Measurements from ENCODE around the gene PLCG2.
A peak's percentile ranks its signal among the peaks of the same experiment; 100 is the strongest.
"Not testable (repeated sequence)": the region's sequence is repeated elsewhere in the genome, so short reads cannot be mapped to it uniquely, and the experiment has no call there.

PLCG2 gene

GRCh38 chr16:81912395-81912794 lies 133.3 kb downstream of the PLCG2 start:
- DNase-seq (ENCODE audit: low read depth in 2 of 2), result no peak

GRCh38 chr16:81913222-81913621 lies 134.1 kb downstream of the PLCG2 start:
- DNase-seq (ENCODE audit: low read depth in 2 of 2), result no peak

- no peak for DNase-seq (ENCODE audit: low read depth in 2 of 2)
Observed at GRCh38 chr16:81917375-81917774, 138.3 kb downstream of the PLCG2 start.

DNA sequence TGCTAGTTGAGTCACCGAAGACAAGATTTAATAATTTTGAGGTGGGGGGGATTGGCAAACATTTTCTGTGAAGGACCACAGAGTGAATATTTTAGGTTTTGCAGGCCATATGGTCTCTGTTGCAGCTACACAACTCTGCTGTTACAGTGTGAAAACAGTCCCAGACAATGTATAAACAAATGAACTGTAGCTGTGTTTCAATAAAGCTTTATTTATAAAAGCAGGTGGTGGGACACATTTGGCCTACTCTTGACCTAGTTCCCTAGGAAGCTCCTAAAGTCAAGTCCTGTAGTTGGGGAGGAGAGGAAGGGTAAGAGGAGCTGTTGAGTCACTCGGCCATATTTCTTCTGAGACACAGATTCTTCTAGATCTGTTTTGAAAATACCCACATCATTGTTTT lies 139.8 kb downstream of the PLCG2 start:
- no peak for DNase-seq (ENCODE audit: low read depth in 2 of 2)

- no peak for DNase-seq (ENCODE audit: low read depth in 2 of 2)
Observed at GRCh38 chr16:81920498-81920897, 141.4 kb downstream of the PLCG2 start.

- no peak for DNase-seq (ENCODE audit: low read depth in 2 of 2)
Observed at GRCh38 chr16:81921085-81921814, 142.2 kb downstream of the PLCG2 start.

DNA sequence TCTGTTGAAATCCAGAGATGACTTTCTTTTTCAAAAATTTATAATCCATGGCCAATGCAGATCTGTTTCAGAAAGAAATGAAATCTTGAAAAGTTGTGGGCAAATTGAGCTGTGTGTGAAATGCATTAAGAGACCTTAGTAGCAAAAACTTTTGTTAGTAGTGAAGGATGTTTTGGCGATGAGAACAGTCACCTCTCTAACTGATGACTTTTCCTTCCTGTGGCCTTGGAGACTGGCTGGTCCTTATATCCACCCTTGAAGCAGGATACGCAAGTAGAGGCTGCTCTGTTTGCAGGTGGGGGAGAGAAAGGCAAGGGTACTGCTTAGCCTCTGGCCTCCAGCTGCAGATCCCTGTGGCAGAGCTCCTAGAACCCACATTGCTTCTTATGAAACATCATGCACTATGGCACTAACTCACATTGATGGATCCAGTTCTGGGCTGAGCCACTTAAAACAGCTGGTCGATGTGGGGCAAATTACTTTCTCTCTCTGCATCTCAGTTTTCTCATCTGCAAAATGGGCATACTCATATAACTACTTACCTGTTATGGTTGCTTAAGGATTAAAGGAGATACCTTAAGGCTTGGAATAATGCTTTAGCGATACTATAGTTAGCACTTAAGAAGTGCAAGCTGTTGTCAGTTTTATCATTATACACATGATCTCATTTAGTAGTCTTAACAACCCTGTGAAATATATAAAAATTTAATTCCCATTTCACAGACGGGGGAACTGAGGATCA lies 142.9 kb downstream of the PLCG2 start:
- DNase-seq (ENCODE audit: low read depth in 2 of 2), result no peak

DNA sequence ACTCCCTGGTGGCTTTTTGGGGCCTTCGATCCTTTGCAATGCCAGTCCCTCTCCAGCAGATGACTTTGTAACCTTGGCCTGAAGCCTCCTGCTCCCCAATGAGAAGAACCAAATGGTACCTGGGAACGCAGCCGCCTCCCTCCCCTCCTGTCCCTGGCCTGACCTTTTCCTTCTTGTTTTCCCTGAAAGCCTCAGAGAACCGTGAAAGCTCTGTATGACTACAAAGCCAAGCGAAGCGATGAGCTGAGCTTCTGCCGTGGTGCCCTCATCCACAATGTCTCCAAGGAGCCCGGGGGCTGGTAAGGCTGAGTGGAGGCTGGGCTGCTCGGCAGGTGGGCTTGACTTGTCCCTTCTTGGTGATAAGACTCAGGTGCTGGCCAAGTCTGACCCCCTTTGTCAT lies 144.2 kb downstream of the PLCG2 start:
- DNase-seq (ENCODE audit: low read depth in 2 of 2), result no peak

DNA sequence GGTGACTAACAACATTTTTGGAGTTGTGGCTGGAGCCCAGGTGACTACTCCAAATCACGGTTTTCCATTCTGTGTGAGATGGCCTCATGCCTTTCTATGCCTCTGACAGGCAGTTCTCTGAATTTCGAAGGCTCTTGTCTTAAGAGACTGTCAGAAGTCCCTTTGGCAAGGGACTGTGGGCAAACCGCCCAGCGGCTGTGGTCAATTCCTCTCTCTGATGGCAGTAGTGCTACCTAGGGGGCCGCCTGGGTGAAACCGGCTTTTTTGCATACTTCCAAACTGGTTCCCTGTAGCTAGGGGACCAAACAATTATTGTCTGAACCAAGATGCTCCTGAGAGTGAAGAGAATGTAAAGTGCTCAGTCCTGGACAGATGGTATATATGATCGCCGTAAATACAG lies 145.9 kb downstream of the PLCG2 start:
- no peak for DNase-seq (ENCODE audit: low read depth in 2 of 2)

GRCh38 chr16:81926036-81926435 lies 146.9 kb downstream of the PLCG2 start:
- no peak for DNase-seq (ENCODE audit: low read depth in 2 of 2)

DNA sequence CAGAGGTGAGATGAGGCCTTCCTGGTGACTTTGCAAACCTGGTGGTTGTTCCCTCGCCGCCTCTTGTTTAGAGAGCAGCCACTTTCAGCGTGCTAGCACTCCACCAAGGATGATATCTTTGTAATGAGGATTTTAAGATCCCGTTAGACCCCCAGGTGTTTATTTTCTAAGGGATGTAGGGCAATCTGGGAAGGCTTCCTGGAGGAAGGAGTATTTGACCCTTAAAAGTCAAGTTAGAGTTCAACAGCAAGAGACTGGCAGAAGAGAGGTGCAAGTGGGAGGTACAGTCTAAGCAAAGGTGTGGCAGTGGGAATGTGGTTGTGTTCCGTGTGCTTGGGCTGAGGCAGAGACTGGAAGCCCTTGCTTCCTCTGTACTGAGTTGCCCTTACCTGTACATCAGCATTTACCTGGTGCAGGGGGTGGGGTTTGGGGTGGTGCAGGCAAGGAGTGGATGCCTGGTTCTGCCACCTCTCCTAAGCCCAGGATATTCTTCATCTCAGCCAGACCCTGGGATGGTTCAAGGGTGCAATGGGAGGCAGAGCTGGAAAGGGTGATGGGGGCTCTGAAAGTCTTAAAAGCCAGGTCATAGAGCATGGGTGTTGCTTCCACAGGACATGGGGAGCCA lies 148.6 kb downstream of the PLCG2 start:
- no peak for DNase-seq (ENCODE audit: low read depth in 2 of 2)

DNA sequence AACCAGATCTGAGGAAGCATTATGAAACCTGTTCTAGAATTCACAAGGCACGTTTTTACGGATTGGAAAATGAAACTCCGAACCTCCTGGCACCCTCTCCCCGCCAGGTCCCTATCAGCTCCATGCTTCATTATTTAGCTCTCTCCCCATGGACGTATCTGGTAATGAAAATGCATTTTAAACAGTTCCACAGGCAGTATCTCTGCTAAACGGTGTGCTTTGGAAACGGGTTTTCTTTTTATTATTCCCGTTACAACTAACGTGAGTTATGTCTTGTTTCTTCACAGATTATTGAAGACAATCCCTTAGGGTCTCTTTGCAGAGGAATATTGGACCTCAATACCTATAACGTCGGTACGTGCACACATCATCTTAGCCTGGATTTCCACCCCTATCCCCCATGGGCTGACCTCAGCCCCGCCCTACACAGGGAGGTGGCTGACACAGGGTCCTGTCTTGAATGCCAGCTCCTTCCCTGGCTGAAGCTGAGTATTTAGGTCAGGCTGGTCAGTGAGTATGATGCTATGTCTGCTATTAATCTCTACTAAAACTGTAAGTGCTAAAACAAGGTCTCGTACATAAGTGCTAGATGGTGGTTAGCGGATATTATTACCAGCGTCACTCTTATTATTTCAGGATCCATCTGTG lies 149.3 kb downstream of the PLCG2 start:
- no peak for DNase-seq (ENCODE audit: low read depth in 2 of 2)

GRCh38 chr16:81928975-81929374 lies 149.9 kb downstream of the PLCG2 start:
- DNase-seq (ENCODE audit: low read depth in 2 of 2), result peak in 1 of 2 donors; percentile 12

DNA sequence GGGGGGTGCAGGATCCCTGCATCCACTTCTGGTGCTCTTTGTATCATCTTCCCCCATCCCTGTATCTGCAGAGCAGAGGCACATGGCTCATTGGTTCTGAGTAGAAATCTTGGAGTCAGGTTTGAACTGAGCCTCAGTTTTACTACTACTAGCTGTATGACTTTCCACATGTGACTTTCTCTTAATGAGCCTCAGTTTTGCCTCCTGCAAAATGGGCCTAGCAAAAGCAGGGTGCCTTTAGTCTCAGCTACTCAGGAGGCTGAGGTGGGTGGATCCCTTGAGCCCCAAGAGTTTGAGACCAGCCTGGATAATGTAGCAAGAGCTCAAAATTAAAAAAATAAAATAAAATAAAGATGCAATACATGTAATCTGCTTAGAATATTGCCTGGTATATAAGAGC lies 150.8 kb downstream of the PLCG2 start:
- DNase-seq (ENCODE audit: low read depth in 2 of 2), result no peak

DNA sequence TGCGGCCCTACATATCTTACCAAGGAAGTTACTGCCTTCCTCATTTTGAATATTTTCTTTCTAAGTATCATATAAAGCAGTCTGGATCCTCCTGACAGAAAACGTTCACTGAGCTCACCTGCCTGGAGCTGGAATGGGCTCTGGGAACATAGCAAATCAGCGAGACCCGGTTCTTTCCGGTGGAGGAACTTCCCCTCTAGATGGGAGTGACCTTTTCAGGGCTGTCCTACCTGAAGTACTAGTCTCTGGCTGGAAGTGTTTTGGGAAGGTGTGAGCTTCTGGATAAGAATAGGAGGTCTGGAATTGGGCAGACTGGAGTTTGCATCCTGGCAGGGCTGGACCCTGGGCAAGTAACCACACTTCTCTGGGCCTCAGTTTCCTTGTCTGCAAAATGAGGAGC lies 152.8 kb downstream of the PLCG2 start:
- DNase-seq (ENCODE audit: low read depth in 2 of 2), result no peak

GRCh38 chr16:81932668-81933067 lies 153.6 kb downstream of the PLCG2 start:
- no peak for DNase-seq (ENCODE audit: low read depth in 2 of 2)

DNA sequence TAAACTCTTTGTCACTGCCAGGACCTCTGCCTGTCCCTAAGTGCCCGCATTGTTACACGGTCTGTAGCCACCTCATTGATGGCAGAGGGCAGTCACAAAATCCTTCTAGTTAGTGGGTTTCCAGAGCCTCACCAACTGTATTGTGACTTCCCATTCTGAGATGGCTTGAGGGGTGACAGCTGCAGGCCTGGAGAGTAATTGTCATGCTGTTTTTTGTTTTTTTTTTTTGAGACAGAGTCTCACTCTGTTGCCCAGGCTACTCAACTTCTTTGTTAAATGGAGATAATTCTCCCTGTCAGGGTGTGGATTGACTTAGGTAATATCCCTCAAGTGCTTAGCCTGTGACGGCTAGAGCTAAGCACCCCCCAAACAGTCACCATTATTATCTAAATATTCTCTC lies 154.3 kb downstream of the PLCG2 start:
- DNase-seq (ENCODE audit: low read depth in 2 of 2), result no peak

DNA sequence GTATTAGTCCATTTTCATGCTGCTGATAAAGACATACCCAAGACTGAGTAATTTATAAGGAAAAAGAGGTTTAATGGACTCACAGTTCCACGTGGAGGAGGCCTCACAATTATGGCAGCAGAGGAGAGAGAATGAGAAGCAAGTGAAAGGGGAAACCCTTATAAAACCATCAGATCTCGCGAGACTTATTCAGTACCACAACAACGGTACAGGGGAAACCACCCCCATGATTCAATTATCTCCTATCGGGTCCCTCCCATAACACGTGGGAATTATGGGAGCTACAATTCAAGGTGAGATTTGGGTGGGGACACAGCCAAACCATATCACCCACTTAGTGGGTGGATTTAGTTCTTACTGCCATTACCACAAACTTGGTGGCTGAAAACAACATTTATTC lies 155.6 kb downstream of the PLCG2 start:
- DNase-seq (ENCODE audit: low read depth in 2 of 2), result not testable (repeated sequence)

- no peak for DNase-seq (ENCODE audit: low read depth in 2 of 2)
Observed at GRCh38 chr16:81936209-81937000, 157.3 kb downstream of the PLCG2 start.

DNA sequence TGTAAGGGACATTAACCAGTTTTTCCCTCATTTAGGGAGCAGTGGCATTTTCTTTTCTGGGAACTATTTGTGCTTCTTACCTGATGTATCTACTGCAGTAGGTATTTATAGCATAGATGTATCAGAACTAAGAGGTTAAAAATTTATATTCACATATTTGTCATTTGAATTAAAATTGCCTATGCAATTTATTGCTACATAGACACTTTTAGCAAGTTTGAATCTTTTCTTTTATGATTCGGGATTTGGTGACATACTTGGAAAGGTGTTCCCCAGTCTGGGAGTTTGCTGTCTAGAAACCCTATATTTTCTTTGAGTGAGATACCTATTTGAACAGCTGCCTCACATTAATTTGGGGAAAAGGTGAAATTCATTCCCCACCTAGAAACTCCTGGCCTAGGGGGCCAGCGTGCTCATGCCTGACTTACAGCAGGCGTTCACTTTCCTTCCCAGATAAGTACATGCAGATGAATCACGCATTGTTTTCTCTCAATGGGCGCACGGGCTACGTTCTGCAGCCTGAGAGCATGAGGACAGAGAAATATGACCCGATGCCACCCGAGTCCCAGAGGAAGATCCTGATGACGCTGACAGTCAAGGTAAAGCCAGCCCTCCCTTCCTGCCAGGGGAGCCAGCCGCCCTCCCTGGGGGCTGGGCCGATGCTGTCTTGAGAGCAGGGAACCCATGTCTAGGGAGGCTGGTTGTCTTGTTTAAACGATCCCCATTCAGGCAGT lies 158.4 kb downstream of the PLCG2 start:
- no peak for DNase-seq (ENCODE audit: low read depth in 2 of 2)
